ENCODE measurements around the gene UVRAG.

Gene UVRAG

DNA sequence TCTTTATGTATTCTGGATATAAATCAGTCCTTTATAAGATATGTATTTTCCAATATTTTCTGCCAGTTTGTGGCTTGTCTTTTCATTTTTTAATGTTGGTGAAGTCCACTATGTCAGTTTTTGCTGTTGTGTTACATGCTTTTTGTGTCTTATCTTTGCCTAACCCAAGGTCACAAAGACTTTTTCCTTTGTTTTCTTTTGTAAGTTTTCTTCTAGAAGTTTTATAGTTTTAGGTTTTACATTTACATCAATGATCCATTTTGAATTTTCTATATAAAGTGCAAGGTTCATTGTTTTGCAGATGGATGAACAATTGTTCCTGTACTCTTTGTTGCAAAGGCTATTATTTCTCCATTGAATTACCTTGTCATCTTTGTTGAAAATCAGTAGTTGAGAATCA is 69.3 kb downstream of the UVRAG start:
- TF ChIP-seq, protein P1, sequence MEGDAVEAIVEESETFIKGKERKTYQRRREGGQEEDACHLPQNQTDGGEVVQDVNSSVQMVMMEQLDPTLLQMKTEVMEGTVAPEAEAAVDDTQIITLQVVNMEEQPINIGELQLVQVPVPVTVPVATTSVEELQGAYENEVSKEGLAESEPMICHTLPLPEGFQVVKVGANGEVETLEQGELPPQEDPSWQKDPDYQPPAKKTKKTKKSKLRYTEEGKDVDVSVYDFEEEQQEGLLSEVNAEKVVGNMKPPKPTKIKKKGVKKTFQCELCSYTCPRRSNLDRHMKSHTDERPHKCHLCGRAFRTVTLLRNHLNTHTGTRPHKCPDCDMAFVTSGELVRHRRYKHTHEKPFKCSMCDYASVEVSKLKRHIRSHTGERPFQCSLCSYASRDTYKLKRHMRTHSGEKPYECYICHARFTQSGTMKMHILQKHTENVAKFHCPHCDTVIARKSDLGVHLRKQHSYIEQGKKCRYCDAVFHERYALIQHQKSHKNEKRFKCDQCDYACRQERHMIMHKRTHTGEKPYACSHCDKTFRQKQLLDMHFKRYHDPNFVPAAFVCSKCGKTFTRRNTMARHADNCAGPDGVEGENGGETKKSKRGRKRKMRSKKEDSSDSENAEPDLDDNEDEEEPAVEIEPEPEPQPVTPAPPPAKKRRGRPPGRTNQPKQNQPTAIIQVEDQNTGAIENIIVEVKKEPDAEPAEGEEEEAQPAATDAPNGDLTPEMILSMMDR (conservative IDR thresholded peaks at IDR 0.05), result no peak
- H3K27ac ChIP-seq, result no peak overlapping the region

DNA sequence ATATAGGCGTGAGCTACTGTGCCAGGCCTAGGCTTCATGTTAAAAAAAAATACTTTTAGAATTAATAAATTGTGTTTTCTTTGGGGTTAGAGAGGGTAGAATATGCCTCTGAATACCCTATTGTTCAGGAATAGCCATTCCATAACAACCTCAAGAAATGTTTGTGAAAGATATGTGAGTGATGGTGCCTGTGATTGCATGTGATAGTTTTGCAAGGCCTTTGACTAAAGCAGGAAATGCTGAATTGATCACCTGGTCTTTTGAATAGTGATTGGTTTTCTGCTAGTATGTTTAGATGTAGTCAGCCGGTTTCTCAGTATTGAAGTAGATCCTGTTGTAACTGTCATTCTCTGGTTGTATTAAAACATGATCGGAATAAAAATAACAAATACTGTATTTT is 73.4 kb downstream of the UVRAG start:
- no peak overlapping the region for H3K27ac ChIP-seq
- TF ChIP-seq, protein P1 (conservative IDR thresholded peaks at IDR 0.05), result no peak

DNA sequence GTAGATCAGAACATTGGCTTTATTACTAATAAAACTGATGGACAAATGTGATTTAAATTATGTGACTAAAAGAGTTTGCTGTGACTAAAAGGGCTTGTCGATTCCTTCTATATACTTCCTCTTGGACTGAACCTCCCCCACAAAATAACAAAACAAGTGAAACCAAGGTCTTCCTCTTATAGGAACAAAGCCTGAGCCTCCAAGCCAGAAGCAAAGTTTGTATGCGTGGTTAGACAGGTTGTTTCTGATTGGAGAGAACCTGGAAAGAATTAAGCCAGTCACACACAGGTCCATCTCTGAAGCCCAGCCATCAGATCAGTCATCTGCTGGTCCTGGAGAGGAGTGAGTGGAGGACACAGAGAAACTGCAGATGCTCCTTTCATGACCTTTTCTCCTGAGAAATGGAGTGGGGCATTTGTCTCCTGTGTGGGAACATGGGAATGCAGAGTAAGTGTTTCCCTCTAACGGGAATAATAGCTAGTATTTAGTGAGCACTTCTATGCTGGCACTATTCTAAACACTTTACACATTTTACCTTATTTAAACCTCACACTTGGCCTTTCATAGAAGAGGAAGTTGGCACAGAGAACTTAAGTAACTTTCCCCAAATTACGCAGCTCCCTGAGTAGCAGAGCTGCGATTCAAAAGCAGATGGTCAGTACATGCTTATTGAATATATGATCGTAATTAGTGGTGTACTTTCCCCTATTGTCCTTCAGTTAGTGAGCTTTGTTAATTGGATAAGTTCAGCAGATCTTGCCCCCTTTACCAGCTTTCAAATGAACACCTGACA is 77.1 kb downstream of the UVRAG start:
- no peak overlapping the region for H3K27ac ChIP-seq
- TF ChIP-seq, protein P1 (conservative IDR thresholded peaks at IDR 0.05), result no peak

DNA sequence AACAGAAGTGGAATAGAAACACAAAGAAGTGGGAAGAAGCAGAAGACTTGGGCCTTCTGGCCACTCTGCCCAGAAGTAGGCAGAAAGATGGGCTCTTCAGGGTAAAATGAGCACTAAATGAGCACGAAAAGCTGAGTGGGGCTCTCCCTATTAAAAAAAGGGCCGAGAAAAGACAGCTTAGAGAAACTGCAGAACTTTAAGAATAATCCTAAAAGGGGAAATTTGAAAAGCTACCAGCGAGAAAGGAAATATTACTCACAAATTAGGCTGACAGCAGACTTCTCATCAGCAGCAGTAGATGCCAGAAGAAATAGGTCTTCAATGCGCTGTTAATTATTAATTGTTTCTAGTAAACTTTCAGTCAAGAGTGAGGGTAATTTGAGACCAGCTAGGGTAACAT is 78.2 kb downstream of the UVRAG start:
- no peak overlapping the region for H3K27ac ChIP-seq
- TF ChIP-seq, protein P1 (conservative IDR thresholded peaks at IDR 0.05), result no peak

DNA sequence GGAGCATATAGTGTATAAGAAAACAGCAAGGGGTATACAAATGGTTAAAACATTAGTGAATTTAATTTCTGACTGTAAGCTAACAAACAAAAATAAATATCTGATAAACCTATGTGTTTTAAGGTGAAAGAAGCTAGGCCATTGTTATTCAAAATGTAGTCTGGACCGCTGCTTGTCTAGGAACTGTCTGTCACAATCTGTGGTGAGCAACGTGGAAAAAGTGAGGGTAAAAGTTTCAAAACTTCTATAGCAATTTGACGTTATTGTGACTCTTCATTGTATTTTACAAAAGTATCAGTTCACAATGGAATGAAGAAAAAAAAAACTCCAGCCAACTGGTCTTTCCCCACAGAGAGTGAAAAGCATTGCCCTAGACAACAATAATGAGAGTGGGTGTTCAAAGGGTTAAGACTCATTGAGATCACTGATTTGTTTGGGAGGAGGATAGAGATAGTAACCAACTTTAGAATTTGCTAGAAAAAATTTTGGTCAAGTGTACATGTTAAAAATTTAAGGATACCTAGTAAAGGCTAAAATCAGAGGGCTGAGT is 79.1 kb downstream of the UVRAG start:
- no peak overlapping the region for H3K27ac ChIP-seq
- TF ChIP-seq, protein P1 (conservative IDR thresholded peaks at IDR 0.05), result no peak

DNA sequence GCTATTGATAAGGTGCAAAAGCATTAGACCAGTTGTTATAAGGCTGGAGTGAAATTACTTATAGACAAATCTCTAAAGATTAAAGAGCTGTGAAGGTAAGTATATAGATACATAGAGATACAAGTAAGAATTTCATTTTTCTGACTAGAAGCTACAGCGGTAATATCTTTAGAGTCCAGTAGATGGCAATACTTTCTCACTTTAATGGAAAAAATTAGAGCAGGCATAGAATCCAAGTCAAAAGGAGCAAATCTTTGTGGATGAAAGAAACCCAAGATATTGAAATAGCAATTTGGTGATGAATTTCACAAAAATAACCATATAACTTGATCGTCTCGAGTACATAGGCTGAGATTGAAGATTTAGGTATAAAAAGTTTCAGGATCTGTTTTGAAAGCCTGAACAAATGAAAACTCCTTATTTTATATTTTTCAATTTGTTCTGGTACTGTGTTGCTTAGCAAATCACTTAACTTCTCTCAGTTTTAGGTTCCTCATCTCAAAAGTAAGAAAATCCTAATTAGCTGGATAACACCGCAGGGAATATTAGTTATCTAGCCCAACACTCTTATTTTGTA is 81.9 kb downstream of the UVRAG start:
- TF ChIP-seq, protein P1 (conservative IDR thresholded peaks at IDR 0.05), result peak; percentile 81
- H3K27ac ChIP-seq, result no peak overlapping the region

DNA sequence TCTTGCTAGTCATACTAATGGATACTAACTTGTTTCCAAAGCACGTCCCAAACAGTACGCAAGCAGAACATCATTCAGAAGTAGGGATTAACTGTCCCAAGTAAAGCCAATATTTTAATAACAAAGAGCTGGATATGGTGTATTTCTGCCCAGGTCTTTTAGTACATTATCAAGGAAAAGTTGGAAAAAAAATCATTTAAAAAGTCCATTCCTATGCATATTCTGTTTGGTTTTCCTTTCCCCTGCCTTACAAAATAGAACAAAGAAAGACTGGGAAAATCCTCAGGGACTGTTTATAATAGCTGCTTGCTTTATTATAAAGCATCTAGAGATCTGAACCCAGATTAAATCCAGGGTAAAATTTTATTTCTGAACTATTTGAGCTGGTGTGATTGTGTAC is 83.9 kb downstream of the UVRAG start:
- TF ChIP-seq, protein P1 (conservative IDR thresholded peaks at IDR 0.05), result no peak

More for the DNA sequence above, 83.9 kb downstream of the UVRAG start:
- no peak overlapping the region for H3K27ac ChIP-seq

Data from VCaP (cell line).